A549 treated with Hydrocortisone at 1 μM for 4 hours (cell line): ENCODE measurements around the gene TMEM248. TPM values are rescaled to one million over a fixed set of nuclear protein-coding genes. Genes with fewer than 3 reads are reported as not detected.

Experiments used
- total RNA-seq: library from RNA; stranded (reverse); fragments of 200-300 nt; extraction: Qiagen RNA extraction; gene quantifications from 5 replicates; pipeline ENCODE4 v1.2.3, GENCODE V29; 2022

The TMEM248 gene, protein sequence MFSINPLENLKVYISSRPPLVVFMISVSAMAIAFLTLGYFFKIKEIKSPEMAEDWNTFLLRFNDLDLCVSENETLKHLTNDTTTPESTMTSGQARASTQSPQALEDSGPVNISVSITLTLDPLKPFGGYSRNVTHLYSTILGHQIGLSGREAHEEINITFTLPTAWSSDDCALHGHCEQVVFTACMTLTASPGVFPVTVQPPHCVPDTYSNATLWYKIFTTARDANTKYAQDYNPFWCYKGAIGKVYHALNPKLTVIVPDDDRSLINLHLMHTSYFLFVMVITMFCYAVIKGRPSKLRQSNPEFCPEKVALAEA
- total RNA-seq, result 76.0 to 93.2 TPM (median 87.5 TPM) in 5 replicates

DNA sequence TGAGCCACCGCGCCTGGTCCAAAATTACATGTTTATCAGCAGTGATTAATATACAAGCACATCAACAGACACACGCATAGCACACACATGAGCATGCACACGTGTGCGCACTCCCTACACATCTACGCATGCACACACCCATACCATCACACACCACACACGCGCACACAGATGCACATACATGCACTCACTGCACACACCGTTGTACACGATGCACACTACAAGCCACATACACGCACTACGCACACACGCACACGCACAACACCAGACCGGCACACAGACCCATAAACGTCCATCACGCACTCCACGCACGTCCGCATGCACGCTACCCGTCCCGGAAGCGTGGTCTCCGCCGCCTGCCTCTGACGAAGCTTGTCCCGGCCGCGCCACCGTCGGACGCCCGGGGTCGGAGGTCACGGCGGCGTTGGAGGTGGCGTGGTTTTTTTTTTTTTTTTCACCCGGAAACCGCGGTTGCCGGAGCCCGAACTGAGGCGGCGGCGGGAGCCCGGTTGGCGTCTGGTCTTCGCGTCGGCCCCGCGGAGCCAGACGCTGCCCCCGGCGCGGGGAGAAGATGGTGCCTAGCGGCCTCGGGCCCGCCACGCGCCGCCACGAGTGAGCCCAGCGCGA is at the start of gene TMEM248:
TSS of gene TMEM248 (plus strand) at position 457 of the 627 bp plus-strand sequence. CDS start 20,641 bp downstream, outside the sequence.

DNA sequence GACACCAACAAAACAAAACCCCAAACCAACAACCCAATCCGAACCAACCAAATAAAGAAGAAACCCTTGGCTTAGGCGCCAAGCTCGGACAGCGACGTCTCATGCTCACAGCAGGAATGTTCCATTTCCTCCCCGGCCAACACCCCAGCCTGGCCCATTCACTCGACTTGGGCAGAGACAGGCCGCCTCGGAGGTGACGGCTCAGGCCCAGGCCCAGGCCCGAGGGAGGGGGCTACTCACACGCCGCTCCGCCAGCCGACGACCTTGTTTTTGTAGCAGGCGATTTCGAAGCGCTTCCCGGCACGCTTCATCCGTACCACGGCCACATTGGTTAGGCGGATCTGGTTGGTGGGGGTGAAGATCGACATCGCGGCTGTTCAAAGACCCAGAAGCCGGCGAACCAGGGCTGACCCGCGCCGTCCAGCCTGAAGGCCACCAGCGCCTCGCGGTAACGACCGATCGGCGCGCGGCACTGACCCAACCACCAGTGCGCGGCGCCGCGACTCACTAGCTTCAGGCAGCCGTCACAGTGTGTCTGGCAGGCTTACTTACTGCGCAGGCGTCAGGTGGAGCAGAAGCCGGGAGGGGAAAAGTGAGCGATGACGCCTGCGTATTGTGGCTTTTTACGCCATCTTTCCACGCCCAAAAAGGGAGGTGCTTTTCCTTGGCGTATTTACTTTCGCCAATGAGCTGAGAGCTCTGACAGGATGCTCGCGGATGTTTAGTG is 74.2 kb downstream of the TMEM248 start, which contains the start of gene SBDS:
TSS of gene SBDS (minus strand) at position 537 of the 727 bp plus-strand sequence. CDS start at position 368, 169 bp downstream.

DNA sequence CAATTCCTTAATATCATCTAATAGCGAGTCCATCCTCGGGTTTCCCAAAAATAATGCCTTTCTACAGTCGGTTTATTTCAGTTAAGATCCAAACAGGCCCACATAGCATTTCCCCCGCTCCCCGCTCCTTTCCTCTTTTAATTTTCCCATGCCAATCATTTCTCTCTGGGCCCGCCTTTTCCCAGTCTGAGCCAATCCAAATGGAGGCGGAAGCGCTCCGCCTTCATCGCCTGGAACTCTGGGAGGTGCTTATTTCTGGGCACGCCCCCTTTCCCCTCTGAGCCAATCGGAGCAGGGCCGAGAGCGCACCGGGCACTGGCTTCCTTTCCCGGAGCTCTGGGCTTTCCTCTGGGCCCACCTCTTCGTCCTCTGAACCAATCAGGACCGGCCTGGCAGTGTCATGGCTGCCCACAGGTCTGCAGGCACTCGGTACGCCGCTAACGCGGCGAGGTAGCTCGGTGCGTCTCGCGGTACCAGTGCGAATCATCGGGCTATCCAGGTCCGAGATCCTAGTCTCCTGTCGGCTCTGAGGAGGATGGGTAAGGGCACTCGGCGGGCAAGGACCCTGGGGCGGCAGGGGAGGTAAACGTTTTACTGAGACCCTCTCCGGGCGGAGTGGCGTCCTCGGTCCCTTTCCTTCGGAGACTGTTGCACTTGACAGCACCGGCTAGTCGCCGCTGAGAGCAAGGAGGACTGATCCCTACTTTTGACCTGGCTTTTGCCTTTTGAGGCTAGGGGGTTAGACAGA is 75.6 kb downstream of the TMEM248 start, which contains the start of gene TYW1:
TSS of gene TYW1 (plus strand) at position 390 of the 748 bp plus-strand sequence. CDS start at position 536, 146 bp downstream.

Other genes with a start within 250 kb of the TMEM248 start
- gene RABGEF1, start 180.5 kb upstream of the TMEM248 start, total RNA-seq, result 22.7 to 30.9 TPM (median 25.3 TPM) in 5 replicates
- gene SBDS, start 74.4 kb downstream of the TMEM248 start, total RNA-seq, result 106 to 125 TPM (median 112 TPM) in 5 replicates
- 13.8 to 17.3 TPM (median 14.7 TPM) in 5 replicates for gene TYW1, start 75.6 kb downstream of the TMEM248 start, total RNA-seq